ENCODE data around the gene DDX49. TPM values are rescaled to one million over a fixed set of nuclear protein-coding genes. Genes with fewer than 3 reads are reported as not detected.

DDX49 gene
- total and polyA plus RNA-seq, 11 donors, result 14.3 to 56.9 (median 27.3) TPM

DNA sequence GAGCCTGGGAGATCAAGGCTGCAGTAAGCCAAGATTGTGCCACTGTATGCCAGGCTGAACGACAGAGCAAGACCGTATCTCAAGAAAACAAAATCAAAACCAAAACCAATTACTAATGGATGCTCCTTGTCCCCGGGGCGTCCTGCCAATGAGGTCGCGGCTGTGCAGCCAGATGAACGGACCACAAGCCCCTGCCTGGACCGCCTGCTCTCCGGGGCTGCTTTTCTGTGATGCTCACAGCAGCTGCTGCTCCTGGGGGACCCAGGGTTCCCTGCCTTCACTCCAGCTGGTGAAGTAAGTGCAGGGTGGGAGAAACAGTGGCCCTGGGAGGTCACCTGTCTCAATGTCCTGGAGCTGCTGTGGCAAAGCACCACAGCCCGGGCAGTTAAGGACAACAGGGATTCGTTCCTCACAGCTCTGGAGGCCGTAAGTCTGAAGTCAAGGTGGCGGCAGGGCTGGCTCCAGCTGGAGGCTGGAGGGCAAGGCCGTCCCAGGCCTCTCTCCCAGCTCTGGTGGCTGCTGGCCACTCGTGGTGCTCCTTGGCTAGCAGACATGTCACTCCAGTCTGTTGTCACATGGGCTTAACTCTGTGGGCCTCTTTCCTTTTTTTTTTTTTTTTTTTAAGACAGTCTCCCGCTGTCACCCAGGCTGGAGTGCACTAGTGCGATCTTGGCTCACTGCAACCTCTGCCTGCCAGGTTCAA lies 10.4 kb upstream of the DDX49 start:
- H3K4me3 ChIP-seq, result no peak overlapping the region
- 88 to 90% (median 89%) methylated on average over 13 to 17 of the region's 17 CpGs for WGBS, 4 donors
- ATAC-seq (no peak), DNase-seq (no peak)
- intact Hi-C loops (cut with DNase I), result no loop called here
- H3K27ac ChIP-seq, result no peak overlapping the region
- TF ChIP-seq, protein P1, sequence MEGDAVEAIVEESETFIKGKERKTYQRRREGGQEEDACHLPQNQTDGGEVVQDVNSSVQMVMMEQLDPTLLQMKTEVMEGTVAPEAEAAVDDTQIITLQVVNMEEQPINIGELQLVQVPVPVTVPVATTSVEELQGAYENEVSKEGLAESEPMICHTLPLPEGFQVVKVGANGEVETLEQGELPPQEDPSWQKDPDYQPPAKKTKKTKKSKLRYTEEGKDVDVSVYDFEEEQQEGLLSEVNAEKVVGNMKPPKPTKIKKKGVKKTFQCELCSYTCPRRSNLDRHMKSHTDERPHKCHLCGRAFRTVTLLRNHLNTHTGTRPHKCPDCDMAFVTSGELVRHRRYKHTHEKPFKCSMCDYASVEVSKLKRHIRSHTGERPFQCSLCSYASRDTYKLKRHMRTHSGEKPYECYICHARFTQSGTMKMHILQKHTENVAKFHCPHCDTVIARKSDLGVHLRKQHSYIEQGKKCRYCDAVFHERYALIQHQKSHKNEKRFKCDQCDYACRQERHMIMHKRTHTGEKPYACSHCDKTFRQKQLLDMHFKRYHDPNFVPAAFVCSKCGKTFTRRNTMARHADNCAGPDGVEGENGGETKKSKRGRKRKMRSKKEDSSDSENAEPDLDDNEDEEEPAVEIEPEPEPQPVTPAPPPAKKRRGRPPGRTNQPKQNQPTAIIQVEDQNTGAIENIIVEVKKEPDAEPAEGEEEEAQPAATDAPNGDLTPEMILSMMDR (IDR thresholded peaks at IDR 0.05), result no peak
- TF ChIP-seq POLR2A (IDR thresholded peaks at IDR 0.05), result no peak
- no peaks in the 10 kb centered on the region for H3K4me1 ChIP-seq
- no peaks in the 10 kb centered on the region for H3K27me3 ChIP-seq
- H3K9me3 ChIP-seq, result no peaks in the 10 kb centered on the region
- H3K36me3 ChIP-seq, result peaks cover 0 to 92% (median 42%) of the 10 kb centered on the region in 9 donors

DNA sequence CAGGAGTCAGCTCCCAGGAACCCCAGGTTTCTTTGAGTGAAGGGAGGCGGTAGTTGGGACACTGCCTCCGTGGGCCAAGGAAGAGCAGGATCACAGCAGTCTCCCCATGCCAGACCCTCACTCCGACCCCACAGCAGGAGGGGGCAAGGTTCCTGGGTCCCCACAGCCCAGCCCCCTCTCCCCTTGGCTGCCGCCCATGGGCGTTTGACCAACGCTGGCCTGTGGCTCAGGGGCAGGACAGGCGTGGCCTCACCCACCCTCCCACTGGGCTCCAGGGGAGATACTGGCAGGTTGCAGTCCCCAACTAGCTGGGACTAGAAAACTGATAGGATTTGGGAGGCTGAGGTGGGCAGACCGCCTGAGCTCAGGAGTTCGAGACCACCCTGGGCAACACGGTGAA lies 9.5 kb upstream of the DDX49 start:
- Histone ChIP-seq H3K36me3 (peaks cover 0 to 92% (median 38%) of the 10 kb centered on the region in 9 donors), H3K4me1 (peaks cover 0 to 2% (median 0%) of the 10 kb centered on the region in 12 donors), H3K4me3 (no peak overlapping the region), H3K9me3 (no peaks in the 10 kb centered on the region), H3K27me3 (no peaks in the 10 kb centered on the region), H3K27ac (no peak overlapping the region)
- intact Hi-C loops (cut with DNase I), result no loop called here
- WGBS, 4 donors, result 88 to 91% (median 89%) methylated on average over 9 to 10 of the region's 10 CpGs
- no peak for ATAC-seq
- DNase-seq, result no peak
- no peak for TF ChIP-seq POLR2A (IDR thresholded peaks at IDR 0.05)
- TF ChIP-seq, protein P1 (IDR thresholded peaks at IDR 0.05), result no peak

DNA sequence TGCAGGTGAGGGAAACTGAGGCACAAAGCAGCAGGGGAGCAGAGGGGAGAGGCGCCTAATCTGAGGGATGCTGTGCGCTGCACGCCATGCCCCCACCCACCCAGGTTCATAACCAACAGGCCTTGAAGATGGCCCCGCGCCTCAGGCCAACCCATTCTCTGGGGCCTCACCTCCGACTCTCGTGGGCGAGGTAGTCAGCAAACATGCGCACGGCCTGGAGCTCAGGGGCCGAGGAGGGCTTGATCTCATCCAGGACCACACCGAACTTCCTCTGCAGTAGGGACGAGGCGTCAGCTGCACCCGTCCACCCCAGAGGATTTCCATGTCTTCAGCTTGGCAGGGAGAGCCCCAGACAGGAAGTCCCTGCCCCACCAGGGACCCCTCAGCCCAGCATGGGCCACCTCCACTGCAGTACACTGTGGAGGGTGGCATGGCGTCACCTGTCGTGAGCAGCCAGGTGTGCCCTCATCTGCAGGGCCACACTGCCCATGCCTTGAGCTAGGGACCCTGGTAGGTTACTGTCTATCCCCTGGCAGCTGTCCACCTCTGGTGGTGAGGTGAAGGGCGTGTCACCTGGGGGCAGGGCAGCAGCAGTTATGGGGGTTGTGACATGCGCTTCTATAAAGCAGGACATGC lies 8.6 kb upstream of the DDX49 start:
- ATAC-seq (no peak), DNase-seq (no peak)
- H3K9me3 ChIP-seq, result no peaks in the 10 kb centered on the region
- TF ChIP-seq, protein P1 (IDR thresholded peaks at IDR 0.05), result no peak
- no peak for TF ChIP-seq POLR2A (IDR thresholded peaks at IDR 0.05)
- no peak overlapping the region for H3K4me3 ChIP-seq
- H3K27me3 ChIP-seq, result no peaks in the 10 kb centered on the region
- peaks cover 0 to 11% (median 0%) of the 10 kb centered on the region in 12 donors for H3K4me1 ChIP-seq
- H3K36me3 ChIP-seq, result peaks cover 0 to 92% (median 29%) of the 10 kb centered on the region in 9 donors
- no peak overlapping the region for H3K27ac ChIP-seq
- 85 to 96% (median 95%) methylated on average over 14 to 19 of the region's 19 CpGs for WGBS, 4 donors
- intact Hi-C loops (cut with DNase I), result no loop called here

DNA sequence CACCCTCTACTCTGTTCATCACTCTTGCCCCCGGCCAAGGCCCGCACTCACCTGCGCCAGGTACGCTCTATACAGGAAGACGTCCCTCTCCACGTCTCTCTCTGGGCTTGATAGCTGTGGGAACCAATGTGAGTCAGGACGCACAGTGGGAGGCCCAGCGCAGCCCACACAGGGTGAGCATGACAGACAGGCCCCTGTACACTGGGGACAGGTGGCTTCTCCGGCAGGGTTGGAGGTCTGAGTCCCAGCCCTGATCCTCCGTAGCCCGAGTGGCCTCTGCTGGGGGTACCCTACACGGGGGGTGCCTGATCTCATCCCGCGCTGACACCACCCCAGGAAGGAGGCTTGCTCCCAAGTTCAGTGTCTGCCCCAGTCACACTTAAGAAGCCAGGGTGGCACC lies 6.6 kb upstream of the DDX49 start:
- no peak for TF ChIP-seq POLR2A (IDR thresholded peaks at IDR 0.05)
- TF ChIP-seq, protein P1 (IDR thresholded peaks at IDR 0.05), result no peak
- Histone ChIP-seq H3K36me3 (peaks cover 0 to 71% (median 22%) of the 10 kb centered on the region in 9 donors), H3K9me3 (no peaks in the 10 kb centered on the region), H3K27me3 (no peaks in the 10 kb centered on the region), H3K4me1 (peaks cover 0 to 28% (median 8%) of the 10 kb centered on the region in 12 donors), H3K27ac (no peak overlapping the region), H3K4me3 (no peak overlapping the region)
- ATAC-seq (peak in 1 of 4 donors; percentile 8), DNase-seq (no peak)
- intact Hi-C loops (cut with DNase I), result no loop called here
- WGBS, 4 donors, result 96 to 99% (median 97%) methylated on average over 12 to 14 of the region's 14 CpGs
